Measurements from ENCODE around the gene FGD2.

Gene FGD2

GRCh38 chr6:37062424-37062823 is 57.0 kb downstream of the FGD2 start:
- peak; percentile 29 for DNase-seq

GRCh38 chr6:37068356-37069270 is 63.2 kb downstream of the FGD2 start:
- DNase-seq: no peak

- DNase-seq: no peak
These were observed 64.2 kb downstream of the FGD2 start for GRCh38 chr6:37069639-37070038.

- peak; percentile 25 for DNase-seq
These were observed 67.1 kb downstream of the FGD2 start for GRCh38 chr6:37072526-37072925.

- no peak for DNase-seq
These were observed 68.8 kb downstream of the FGD2 start for GRCh38 chr6:37074053-37074827.

- DNase-seq: no peak
These were observed 71.9 kb downstream of the FGD2 start for GRCh38 chr6:37077191-37077904.

GRCh38 chr6:37077905-37078296 is 72.4 kb downstream of the FGD2 start:
- no peak for DNase-seq

All from hematopoietic multipotent progenitor cell treated with erythropoietin and hydrocortisone succinate and interleukin-3 and kit ligand, for 6 days (in vitro differentiated cells).